GM12878 (cell line): Measurements from ENCODE around the gene MCOLN3.

ENCODE experiments used
- BACH1 ChIP-seq: fragments of 450-650 bp; IDR thresholded peaks from 2 replicates; pipeline ENCODE4 v1.6.1; 2017; ENCODE audit warnings: mild to moderate bottlenecking, borderline replicate concordance
- CEBPB ChIP-seq, 2 experiments: fragments of 150-350 bp in 1 of 2; IDR thresholded peaks; 2 replicates each; pipeline ENCODE4 v1.6.1; 2012 to 2014; ENCODE audit warnings: low read depth in 2 of 2, low read length in 2 of 2, borderline replicate concordance in 1 of 2, inconsistent platforms in 1 of 2
- CHD2 ChIP-seq: IDR thresholded peaks from 2 replicates; pipeline ENCODE4 v1.6.1; 2011; ENCODE audit warnings: low read depth, low read length, improper control_type of control experiment, borderline replicate concordance
- FOXM1 ChIP-seq: IDR thresholded peaks from 2 replicates; pipeline ENCODE4 v1.6.1; 2012; ENCODE audit warnings: low read depth, mild to moderate bottlenecking, inconsistent platforms, low read length, moderate library complexity
- HDAC2 ChIP-seq: fragments of 200-600 bp; sonication (generic); IDR thresholded peaks from 2 replicates; pipeline ENCODE4 v1.6.1; 2017
- KDM1A ChIP-seq: fragments of 200-600 bp; sonication (generic); IDR thresholded peaks from 2 replicates; pipeline ENCODE4 v1.6.1; 2016; ENCODE audit warnings: borderline replicate concordance
- POLR2AphosphoS5 ChIP-seq: IDR thresholded peaks from 2 replicates; pipeline ENCODE4 v1.6.1; 2011; ENCODE audit warnings: mild to moderate bottlenecking, low read length, inconsistent platforms
- REST ChIP-seq: IDR thresholded peaks from 2 replicates; pipeline ENCODE4 v1.6.1; 2012; ENCODE audit warnings: mild to moderate bottlenecking, low read depth, low read length
- SIX5 ChIP-seq: IDR thresholded peaks from 2 replicates; pipeline ENCODE4 v1.6.1; 2011; ENCODE audit warnings: mild to moderate bottlenecking, low read depth, low read length, moderate library complexity; ENCODE audit not compliant: severe bottlenecking
- TF ChIP-seq, protein P1 (sequence below), 3 experiments: IDR thresholded peaks in 2 of 3; conservative IDR thresholded peaks in 1 of 3; 2 replicates each; pipeline ENCODE4 v1.5.1; 2011; ENCODE audit warnings: low read depth in 3 of 3, low read length in 3 of 3, mild to moderate bottlenecking in 3 of 3, control low read depth in 2 of 3, moderate library complexity in 2 of 3, inconsistent platforms in 1 of 3, mixed read lengths in 1 of 3; ENCODE audit not compliant: control insufficient read depth in 2 of 3, insufficient read depth in 1 of 3; ENCODE audit errors: extremely low read depth in 1 of 3
- TF ChIP-seq, protein P2 (sequence below): fragments of 450-650 bp; IDR thresholded peaks from 2 replicates; pipeline ENCODE4 v1.6.1; 2014; ENCODE audit warnings: mild to moderate bottlenecking
- TF ChIP-seq, protein P3 (sequence below): fragments of 450-650 bp; IDR thresholded peaks from 2 replicates; pipeline ENCODE4 v1.6.1; 2016; ENCODE audit warnings: mild to moderate bottlenecking, moderate library complexity, borderline replicate concordance

DNA sequence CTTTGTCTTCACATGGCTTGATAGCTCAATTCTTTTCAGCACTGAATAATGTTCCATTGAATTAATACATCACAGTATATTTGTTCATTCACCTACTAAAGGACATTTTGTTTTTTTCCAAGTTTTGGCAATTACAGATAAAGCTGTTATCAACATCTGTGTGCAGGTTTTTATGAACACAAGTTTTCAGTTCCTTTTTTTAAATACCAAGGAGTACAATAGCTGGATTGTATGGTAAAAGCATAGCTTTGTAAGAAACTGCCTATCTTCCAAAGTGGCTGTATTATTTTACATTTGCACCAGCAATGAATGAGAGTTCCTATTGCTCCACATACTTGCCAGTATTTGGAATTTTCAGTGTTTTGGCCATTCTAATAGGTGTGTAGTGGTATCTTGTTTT, 46.6 kb downstream of the MCOLN3 start:
- no peak for TF ChIP-seq KDM1A
- TF ChIP-seq REST = no peak
- TF ChIP-seq CHD2 = no peak
- no peak for TF ChIP-seq FOXM1
- TF ChIP-seq, protein P1, sequence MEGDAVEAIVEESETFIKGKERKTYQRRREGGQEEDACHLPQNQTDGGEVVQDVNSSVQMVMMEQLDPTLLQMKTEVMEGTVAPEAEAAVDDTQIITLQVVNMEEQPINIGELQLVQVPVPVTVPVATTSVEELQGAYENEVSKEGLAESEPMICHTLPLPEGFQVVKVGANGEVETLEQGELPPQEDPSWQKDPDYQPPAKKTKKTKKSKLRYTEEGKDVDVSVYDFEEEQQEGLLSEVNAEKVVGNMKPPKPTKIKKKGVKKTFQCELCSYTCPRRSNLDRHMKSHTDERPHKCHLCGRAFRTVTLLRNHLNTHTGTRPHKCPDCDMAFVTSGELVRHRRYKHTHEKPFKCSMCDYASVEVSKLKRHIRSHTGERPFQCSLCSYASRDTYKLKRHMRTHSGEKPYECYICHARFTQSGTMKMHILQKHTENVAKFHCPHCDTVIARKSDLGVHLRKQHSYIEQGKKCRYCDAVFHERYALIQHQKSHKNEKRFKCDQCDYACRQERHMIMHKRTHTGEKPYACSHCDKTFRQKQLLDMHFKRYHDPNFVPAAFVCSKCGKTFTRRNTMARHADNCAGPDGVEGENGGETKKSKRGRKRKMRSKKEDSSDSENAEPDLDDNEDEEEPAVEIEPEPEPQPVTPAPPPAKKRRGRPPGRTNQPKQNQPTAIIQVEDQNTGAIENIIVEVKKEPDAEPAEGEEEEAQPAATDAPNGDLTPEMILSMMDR (IDR thresholded peaks at IDR 0.05 in 2 of 3, conservative IDR thresholded peaks at IDR 0.05 in 1 of 3; ENCODE audit: control insufficient read depth in 2 of 3, extremely low read depth in 1 of 3, insufficient read depth in 1 of 3, low read depth in 3 of 3, low read length in 3 of 3) = no peak
- no peak for TF ChIP-seq SIX5
- TF ChIP-seq, protein P2, sequence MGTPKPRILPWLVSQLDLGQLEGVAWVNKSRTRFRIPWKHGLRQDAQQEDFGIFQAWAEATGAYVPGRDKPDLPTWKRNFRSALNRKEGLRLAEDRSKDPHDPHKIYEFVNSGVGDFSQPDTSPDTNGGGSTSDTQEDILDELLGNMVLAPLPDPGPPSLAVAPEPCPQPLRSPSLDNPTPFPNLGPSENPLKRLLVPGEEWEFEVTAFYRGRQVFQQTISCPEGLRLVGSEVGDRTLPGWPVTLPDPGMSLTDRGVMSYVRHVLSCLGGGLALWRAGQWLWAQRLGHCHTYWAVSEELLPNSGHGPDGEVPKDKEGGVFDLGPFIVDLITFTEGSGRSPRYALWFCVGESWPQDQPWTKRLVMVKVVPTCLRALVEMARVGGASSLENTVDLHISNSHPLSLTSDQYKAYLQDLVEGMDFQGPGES = no peak
- no peak for TF ChIP-seq CEBPB (IDR thresholded peaks at IDR 0.05; ENCODE audit: borderline replicate concordance in 1 of 2, low read depth in 2 of 2, low read length in 2 of 2)
- TF ChIP-seq HDAC2 = no peak
- TF ChIP-seq, protein P3, sequence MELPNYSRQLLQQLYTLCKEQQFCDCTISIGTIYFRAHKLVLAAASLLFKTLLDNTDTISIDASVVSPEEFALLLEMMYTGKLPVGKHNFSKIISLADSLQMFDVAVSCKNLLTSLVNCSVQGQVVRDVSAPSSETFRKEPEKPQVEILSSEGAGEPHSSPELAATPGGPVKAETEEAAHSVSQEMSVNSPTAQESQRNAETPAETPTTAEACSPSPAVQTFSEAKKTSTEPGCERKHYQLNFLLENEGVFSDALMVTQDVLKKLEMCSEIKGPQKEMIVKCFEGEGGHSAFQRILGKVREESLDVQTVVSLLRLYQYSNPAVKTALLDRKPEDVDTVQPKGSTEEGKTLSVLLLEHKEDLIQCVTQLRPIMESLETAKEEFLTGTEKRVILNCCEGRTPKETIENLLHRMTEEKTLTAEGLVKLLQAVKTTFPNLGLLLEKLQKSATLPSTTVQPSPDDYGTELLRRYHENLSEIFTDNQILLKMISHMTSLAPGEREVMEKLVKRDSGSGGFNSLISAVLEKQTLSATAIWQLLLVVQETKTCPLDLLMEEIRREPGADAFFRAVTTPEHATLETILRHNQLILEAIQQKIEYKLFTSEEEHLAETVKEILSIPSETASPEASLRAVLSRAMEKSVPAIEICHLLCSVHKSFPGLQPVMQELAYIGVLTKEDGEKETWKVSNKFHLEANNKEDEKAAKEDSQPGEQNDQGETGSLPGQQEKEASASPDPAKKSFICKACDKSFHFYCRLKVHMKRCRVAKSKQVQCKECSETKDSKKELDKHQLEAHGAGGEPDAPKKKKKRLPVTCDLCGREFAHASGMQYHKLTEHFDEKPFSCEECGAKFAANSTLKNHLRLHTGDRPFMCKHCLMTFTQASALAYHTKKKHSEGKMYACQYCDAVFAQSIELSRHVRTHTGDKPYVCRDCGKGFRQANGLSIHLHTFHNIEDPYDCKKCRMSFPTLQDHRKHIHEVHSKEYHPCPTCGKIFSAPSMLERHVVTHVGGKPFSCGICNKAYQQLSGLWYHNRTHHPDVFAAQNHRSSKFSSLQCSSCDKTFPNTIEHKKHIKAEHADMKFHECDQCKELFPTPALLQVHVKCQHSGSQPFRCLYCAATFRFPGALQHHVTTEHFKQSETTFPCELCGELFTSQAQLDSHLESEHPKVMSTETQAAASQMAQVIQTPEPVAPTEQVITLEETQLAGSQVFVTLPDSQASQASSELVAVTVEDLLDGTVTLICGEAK = peak; percentile 48; the same call in 1 of the 2 replicates
- TF ChIP-seq BACH1 = no peak
- no peak for TF ChIP-seq POLR2AphosphoS5
